Ascending aorta (tissue), 2 donors: ENCODE results near the gene RICTOR. TPM values are rescaled to one million over a fixed set of nuclear protein-coding genes. Genes with fewer than 3 reads are reported as not detected.

ENCODE experiments used
- DNase-seq, 2 donors: peaks; one replicate each; pipeline ENCODE4 v3.0.0-alpha.2; 2019; ENCODE audit warnings: low spot score in 2 of 2
- H3K27ac ChIP-seq, 2 donors: fragments of 200-600 bp; sonication (generic); one replicate each; pipeline ENCODE4 v1.5.1; 2016 to 2017; ENCODE audit warnings: mild to moderate bottlenecking in 1 of 2
- H3K27me3 ChIP-seq: fragments of 200-600 bp; sonication (generic); one replicate; pipeline ENCODE4 v1.5.1; 2017
- H3K36me3 ChIP-seq, 2 donors: fragments of 200-600 bp; sonication (generic); one replicate each; pipeline ENCODE4 v1.5.1; 2016
- H3K4me1 ChIP-seq, 2 donors: fragments of 200-600 bp; sonication (generic); one replicate each; pipeline ENCODE4 v1.5.1; 2016 to 2017; ENCODE audit warnings: mild to moderate bottlenecking in 1 of 2
- H3K4me3 ChIP-seq, 2 donors: fragments of 200-600 bp; sonication (generic); one replicate each; pipeline ENCODE4 v1.5.1; 2016 to 2017; ENCODE audit warnings: mild to moderate bottlenecking in 1 of 2
- H3K9me3 ChIP-seq, 2 donors: fragments of 200-600 bp; sonication (generic); one replicate each; pipeline ENCODE4 v1.5.1; 2016
- CTCF ChIP-seq, 3 experiments: fragments of 200-600 bp in 2 of 3; fragments of 450-650 bp in 1 of 3; sonication (generic) in 2 of 3; IDR thresholded peaks; one replicate each; pipeline ENCODE4 v1.5.1; 2016 to 2019; ENCODE audit warnings: antibody characterized with exemption in 3 of 3, mild to moderate bottlenecking in 1 of 3, moderate library complexity in 1 of 3
- intact Hi-C: fragments of 100-400 bp; cut with DNase I; formaldehyde crosslinking; loops from one replicate; pipeline ENCODE4 v1.15.1; 2023
- total RNA-seq: library from RNA; depleted of rRNA; stranded (reverse); fragments of >200 nt; gene quantifications from one replicate; pipeline ENCODE4 v1.1.0, GENCODE V29; 2016

RICTOR gene
- total RNA-seq, 1 donor from 2014 or later: 12.1 TPM

- Histone ChIP-seq H3K27me3 (no peaks in the 10 kb centered on the region), H3K36me3 (peaks cover 2 to 3% of the 10 kb centered on the region in 2 donors), H3K4me1 (no peaks in the 10 kb centered on the region), H3K4me3 (no peak overlapping the region), H3K9me3 (no peaks in the 10 kb centered on the region), H3K27ac (no peak overlapping the region)
- no peak for TF ChIP-seq CTCF (IDR thresholded peaks at IDR 0.05)
- intact Hi-C loops: no loop called here
- DNase-seq: no peak
These were observed 94.7 kb downstream of the RICTOR start for GRCh38 chr5:38979535-38979934.

- H3K9me3 ChIP-seq: no peaks in the 10 kb centered on the region
- intact Hi-C loops: no loop called here
- no peaks in the 10 kb centered on the region for H3K4me1 ChIP-seq
- H3K27ac ChIP-seq: no peak overlapping the region
- no peak overlapping the region for H3K4me3 ChIP-seq
- no peak for TF ChIP-seq CTCF (IDR thresholded peaks at IDR 0.05)
- DNase-seq: no peak
- peaks cover 2 to 10% of the 10 kb centered on the region in 2 donors for H3K36me3 ChIP-seq
- no peaks in the 10 kb centered on the region for H3K27me3 ChIP-seq
These were observed 96.2 kb downstream of the RICTOR start for GRCh38 chr5:38978036-38978435.

- no peak for DNase-seq
- no peak overlapping the region for H3K4me3 ChIP-seq
- TF ChIP-seq CTCF (IDR thresholded peaks at IDR 0.05): no peak
- H3K4me1 ChIP-seq: no peaks in the 10 kb centered on the region
- intact Hi-C loops: no loop called here
- H3K9me3 ChIP-seq: no peaks in the 10 kb centered on the region
- H3K27ac ChIP-seq: no peak overlapping the region
- no peaks in the 10 kb centered on the region for H3K27me3 ChIP-seq
- H3K36me3 ChIP-seq: peaks cover 16 to 23% of the 10 kb centered on the region in 2 donors
These were observed 105.5 kb downstream of the RICTOR start for GRCh38 chr5:38968665-38969064.

GRCh38 chr5:38961691-38962090, 112.5 kb downstream of the RICTOR start:
- TF ChIP-seq CTCF (IDR thresholded peaks at IDR 0.05): no peak
- H3K27me3 ChIP-seq: no peaks in the 10 kb centered on the region
- intact Hi-C loops: no loop called here
- H3K9me3 ChIP-seq: no peaks in the 10 kb centered on the region
- H3K36me3 ChIP-seq: peaks cover 56 to 70% of the 10 kb centered on the region in 2 donors
- H3K4me1 ChIP-seq: no peaks in the 10 kb centered on the region
- H3K4me3 ChIP-seq: no peak overlapping the region
- DNase-seq: no peak
- no peak overlapping the region for H3K27ac ChIP-seq

GRCh38 chr5:38953426-38954012, 120.7 kb downstream of the RICTOR start:
- Histone ChIP-seq H3K27ac (no peak overlapping the region), H3K4me3 (no peak overlapping the region), H3K27me3 (no peaks in the 10 kb centered on the region), H3K9me3 (no peaks in the 10 kb centered on the region), H3K36me3 (peaks cover 56 to 93% of the 10 kb centered on the region in 2 donors), H3K4me1 (no peaks in the 10 kb centered on the region)
- intact Hi-C loops: no loop called here
- no peak for TF ChIP-seq CTCF (IDR thresholded peaks at IDR 0.05)
- no peak for DNase-seq

GRCh38 chr5:38948501-38948900, 125.7 kb downstream of the RICTOR start:
- intact Hi-C loops: no loop called here
- Histone ChIP-seq H3K4me1 (no peaks in the 10 kb centered on the region), H3K36me3 (peaks cover 41 to 79% of the 10 kb centered on the region in 2 donors), H3K9me3 (no peaks in the 10 kb centered on the region), H3K4me3 (no peak overlapping the region), H3K27ac (no peak overlapping the region), H3K27me3 (no peaks in the 10 kb centered on the region)
- no peak for DNase-seq
- TF ChIP-seq CTCF (IDR thresholded peaks at IDR 0.05): no peak
